NK-92 (cell line): ENCODE results near the gene SLC6A12.

Experiments
- DNase-seq: peaks from one replicate; lab custom pipeline; 2025; ENCODE audit not compliant: unreplicated experiment; lab: John Stamatoyannopoulos, UW

The SLC6A12 gene

DNA sequence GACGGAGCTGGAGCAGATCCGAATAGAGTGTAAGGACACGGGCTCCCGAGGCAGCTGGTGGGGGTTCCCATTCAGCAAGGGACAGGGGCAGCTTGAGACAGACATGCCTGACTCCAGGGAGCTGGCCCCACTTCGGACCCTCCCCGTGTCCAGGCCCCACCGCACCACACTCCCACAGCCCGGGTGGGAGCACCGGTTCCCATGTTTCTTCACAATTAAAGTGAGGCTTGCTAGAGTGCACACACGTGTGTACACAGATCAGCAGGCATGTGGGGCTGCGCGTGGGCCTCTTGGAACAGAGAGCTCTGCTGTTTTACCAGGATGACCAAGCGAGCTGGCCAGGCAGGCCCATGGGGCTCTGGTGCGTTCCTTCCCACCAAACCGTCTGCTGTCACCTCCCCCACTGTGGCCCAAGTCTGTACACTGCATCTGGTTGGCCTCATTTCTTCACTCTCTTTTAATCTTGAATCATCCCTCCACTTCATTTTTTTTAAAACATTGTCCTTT lies 48.0 kb downstream of the SLC6A12 start:
- DNase-seq = no peak

DNA sequence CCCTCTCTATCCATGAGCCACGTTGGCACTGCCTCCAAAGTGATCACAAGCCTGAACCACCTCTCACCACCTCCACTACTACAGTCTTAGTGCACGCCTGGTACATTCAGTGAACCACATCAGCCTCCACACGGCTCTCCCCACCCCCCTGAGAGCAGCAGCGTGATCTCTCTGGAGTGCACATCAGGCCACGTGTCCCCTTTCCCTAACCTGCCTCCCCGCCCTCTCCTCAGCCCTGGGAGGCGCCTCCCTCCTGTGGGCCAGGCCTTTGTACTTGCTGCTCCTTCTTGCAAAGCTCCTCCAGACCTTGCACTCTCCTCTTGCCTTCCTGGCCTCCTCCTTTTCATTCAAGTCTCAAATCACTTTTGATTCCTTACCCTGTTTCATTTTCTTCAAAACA lies 49.8 kb downstream of the SLC6A12 start:
- DNase-seq = no peak

DNA sequence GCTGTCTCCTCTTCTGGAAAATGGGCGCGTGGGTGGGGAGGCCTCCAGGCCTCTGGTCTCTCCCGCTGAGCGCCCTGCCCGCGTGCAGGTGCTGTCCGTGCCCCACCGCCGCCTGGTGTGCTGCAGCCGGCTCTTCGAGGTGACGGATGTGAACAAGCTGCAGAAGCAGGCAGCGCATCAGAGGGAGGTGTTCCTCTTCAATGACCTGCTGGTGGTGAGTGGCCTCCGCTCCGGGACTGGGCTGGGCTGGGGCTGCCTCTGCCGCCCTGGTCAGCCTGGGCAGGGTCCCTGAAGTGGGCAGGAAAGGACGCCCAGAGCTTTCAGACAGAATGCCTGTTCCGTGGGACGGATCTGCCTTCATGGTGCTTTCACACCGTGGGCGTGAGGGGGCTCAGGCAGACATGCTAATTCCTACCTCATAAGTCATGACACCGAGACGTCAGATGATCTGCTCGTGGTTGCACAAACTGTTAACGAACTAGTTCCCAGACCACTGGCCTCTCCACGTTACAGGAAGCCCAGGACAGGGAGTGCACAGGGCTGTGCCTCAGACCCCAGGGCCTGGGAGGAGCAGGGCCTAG lies 50.5 kb downstream of the SLC6A12 start:
- DNase-seq = no peak

DNA sequence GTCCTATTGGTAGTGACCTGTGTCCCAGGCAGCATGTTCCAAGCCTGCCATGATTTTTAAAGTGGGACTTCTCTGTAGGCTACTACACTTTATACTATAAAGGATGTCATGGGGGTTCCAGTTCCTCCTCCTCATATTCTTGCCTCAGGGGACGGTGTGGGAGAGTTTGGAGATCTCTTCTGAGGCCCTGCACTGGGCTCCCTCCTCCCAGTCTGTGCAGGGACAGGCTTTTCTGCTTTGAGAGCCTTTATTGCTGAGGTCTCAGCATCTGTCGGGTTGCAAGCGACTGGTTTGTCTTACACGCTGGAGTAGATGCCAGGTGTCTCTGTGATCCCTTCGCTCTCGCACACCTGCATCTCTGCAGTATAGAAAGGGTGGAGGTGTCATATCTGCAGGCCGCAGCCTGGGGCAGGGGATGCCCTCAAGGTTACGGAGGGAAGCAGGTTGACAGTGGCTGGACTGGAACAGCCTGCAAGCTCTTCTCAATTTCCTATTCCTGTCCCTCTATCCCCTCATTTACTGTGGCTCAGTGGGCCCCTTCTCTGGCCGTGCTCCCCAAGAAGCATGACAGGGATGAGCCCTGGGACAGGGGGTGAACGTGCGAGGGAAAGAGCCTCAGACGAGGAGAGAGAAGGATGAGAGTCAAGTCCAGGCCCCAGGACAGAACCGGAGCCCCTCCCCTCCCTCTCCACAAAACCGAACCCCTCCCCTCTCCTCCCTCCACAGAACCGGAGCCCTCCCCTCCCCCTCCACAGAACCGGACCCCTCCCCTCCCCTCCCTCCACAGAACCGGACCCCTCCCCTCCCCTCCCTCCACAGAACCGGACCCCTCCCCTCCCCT lies 51.3 kb downstream of the SLC6A12 start:
- no peak for DNase-seq

DNA sequence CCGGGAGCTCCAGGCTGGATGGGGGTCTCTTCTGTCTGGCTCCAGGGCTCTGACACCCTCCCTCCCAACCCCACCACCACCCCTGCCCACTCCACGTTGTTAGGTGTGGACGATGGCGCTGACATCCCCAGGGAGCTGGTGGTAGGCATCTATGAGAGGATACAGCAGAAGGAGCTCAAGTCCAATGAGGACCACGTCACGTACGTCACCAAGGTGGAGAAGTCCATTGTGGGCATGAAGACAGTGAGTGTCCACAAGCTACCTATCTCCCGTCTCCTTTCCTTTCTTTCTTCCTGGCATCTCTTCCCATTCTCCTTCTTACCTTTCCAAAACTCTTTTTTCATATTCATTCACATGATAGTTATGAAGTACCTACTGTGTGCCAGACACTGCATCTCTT lies 52.1 kb downstream of the SLC6A12 start:
- no peak for DNase-seq

DNA sequence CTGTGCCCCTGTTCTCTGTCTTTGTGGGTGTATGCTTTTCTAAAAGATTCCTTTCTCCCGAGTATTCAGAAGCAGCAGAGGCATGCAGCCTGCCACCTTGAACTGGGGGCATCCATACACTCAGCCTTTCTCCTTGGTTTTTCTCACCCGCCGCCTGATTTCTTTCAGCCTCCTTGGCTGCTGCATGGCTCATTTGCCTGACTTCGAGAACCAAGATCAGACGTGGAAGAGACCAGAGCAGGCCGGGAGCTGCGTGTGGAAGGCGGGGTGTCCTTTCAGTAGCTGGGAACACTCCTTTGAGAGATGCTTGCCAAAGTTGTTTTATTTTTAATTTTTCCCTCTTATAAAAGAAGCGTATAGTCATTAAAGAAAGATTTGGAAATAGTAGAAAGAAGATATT lies 53.1 kb downstream of the SLC6A12 start:
- no peak for DNase-seq

DNA sequence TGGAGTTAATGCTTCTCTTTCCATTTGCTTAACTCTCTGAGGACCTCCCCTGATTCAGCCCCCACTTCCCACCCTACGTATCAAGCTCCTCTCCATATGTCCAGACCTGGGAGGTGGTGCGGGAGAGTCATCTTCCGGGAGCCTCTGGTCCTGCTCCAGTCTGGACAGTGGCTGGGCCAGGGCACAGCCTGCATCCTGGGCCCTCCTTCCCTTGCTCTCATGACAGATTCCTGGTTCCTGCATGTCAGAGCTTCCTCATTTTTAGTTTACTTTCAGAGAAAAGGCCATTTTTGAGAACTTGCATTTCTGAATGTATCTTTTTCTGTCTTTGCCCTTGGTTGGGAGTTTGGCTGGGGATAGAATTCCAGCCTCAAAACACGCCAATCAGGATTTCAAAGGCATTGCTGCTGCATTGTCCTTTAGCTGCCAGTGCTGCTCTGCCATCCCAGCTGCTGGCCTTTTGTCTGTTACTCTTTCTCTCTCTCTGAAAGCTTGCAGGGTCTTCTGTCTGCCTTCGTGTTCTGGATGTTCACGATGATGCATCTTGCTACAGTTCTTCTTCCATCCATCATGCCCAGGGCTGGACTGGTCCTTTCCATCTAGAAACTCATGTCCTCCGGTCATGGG lies 54.7 kb downstream of the SLC6A12 start:
- no peak for DNase-seq

DNA sequence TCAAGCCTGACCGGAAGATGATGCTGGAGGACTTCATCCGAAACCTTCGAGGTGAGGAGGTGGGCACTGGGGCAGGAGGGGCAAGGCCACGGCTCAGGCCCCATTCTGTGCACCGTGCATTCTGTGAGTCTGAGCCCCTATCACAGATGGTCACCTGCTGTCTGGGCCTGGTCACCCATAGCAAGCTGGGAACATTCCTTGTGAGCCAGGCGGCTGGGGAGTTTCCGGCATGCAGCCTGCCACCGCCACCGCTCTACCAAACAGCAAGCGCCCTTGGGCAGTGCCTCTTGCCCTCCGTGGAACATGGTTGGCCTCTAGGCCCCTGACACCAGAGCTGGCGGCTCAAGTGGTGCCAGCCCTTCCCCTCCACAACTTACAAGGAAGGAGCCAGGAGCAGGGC lies 56.3 kb downstream of the SLC6A12 start:
- DNase-seq = no peak

DNA sequence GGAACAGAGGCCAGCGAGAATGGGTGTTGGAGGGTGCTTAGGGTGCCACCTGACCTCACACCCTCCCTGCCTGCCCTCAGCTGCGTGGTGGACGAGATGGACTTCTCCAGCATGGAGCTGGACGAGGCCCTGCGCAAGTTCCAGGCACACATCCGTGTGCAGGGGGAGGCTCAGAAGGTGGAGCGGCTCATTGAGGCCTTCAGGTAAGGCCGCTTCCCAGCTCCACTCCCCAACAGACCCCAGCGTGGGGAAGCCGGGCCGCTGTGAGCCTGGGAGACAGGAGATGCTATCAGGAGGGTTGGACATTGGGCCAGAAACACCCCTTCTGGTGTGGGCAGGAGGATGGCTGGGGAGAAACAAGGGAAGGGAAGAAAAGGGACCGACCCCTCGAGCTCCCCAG lies 57.0 kb downstream of the SLC6A12 start:
- DNase-seq = no peak

DNA sequence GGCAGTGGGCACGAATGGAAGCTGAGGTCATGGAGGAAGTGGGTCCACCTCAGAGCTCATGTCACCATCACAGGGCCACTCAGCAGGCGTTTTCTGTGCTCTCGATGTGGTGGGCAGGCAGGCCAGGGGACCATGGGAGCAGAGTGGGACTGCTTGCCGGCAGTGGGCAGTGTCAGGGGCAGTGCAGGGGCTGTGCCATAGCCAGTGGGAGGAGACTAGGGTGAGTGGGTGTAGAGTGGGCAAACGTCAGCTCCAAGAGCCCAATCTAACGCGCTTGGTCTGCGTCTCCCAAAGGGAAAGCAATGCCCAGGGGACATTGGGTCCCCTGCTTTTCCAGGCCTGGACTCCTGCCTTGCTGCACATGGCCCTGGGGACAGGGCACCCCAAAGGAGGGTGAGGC lies 58.3 kb downstream of the SLC6A12 start:
- DNase-seq = no peak

DNA sequence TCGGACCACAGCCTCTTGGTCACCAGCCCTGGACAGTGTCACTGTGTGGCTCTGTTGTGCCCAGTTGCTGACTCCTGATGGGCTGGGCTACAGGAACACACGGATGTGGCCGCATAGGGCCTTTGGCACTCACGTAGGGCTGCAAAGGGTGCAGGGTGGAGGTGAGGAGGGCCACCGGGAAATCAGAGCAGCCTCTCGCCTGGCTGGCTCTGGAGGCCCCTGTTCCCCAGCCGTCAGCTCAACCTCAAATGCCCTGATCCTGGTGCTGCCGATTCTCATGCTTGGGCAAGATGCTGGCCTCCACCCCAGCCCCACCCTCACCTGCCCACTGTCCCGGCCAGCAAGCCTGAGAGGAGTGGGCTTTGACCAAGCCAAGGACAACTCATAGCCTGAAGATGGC lies 59.0 kb downstream of the SLC6A12 start:
- DNase-seq = no peak

DNA sequence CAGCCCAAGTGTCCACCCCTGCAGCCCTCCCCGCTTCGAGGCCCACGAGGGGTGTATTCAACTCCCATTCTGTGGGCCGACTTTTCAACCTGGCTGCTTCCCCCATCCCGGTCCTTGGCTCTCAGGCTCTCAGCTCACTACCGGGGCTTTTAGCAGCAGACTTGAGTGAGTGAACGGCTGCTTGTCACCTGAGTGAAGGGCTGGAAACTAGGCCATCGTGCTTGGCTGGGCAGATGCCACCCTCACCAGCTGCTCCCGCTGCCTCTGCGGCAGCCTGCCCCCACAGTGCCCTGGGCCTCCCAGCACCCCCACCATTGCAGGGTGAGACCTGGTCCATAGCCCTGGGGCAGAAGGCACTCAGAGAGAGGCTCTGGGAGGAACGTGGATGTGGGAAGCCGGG lies 59.9 kb downstream of the SLC6A12 start:
- no peak for DNase-seq

DNA sequence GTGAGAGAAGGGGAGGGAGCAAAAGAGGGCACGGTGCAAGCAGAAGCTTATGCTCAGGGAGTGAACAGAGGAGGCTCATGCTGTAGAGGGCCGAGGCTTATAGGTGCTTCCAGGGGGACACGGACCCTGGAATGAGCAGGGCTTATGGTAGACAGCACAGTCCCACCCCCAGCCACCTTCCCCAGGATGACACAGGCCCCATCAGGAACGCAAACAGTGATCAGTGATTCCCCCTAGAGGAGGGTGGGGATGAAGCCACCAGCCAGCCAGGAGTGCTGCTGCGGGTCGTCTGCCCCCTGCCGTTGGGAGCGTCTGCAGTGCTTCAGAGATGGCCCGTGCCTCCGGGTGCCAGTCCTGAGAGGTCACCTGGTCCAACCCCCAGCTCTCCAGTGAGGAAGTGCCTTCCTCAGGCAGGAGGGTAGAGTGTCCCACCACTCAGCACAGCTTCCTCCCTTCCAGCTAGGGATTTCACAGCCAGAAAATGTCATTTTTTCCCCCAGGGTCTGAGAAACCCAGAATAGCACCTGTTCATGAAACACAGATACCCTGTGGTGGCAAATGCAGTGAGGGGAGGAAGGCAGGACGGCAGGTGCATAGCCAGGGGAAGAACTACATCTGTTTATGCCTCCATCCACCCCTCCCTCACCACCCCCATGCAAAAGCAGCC lies 60.7 kb downstream of the SLC6A12 start:
- DNase-seq = no peak

DNA sequence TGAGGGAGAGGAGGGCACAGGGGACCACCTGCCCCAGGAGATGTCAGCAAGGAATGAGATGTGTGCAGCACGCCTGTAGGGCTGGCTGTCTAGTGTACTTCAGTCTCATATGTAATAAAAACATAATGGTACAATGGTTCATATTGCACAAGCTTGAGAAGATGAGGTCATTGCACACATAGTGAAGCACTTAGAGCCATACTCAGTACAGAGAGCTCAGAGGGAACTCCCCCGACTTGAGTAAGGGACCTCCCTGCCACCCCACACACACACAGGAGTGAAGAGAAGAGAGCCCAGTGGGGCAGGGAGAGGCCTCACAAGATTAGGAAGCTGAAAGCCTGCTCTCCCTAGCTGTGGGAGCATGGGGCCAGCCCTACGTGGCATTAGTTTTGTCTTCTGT lies 61.5 kb downstream of the SLC6A12 start:
- DNase-seq = no peak

DNA sequence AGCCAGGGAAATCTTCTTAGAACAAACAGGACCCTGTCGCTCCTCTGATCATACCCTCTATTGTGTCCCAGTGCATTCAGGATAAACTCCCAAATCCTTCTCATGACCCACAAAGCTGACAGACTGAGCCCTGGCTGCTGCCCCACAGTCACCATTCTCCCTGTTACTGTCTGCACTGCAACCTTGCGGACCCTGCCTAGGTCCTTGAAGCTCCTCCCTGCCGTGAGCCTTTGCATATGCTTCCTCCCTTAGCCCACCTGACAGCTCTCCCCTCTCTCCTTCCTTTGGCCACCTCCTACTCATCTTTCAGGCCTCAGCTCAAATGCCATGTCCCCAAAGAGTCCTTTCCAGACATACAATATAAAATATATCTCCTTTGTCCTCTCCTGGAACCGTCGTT lies 62.4 kb downstream of the SLC6A12 start:
- no peak for DNase-seq

DNA sequence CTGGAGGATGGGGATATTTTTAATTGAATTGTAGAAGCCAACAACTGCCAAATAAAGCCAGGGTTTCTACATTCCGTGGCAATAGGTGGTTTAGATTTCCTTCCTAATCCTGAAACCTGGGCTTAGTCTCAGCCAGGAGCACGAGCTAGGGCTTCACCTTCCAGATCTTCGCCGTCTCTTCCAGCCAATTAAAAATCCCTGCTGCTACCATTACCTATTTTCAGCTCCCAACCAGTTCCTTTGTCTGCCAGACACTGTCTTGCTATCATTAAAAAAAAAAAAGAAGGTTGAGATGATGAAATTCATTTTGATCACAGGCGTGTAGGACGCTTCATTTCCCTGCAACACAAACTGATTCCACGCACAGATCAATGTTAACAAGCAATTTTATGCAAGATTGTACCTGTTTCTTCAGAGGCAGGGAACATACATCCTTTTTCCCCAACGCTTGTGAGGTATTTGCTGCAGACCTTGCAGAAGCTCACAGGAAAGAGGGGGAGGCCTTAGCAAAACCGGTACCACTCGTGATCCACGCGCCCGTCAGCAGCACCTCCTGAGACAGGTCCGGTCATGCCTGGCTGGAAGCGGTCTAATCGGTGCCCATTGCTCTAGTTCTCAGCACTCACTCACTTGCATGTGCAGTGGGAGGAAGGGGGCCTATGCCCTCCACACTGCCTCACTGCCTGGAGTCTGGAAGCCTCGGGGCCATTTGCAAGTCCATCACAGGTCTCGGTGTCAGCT lies 65.1 kb downstream of the SLC6A12 start:
- no peak for DNase-seq

DNA sequence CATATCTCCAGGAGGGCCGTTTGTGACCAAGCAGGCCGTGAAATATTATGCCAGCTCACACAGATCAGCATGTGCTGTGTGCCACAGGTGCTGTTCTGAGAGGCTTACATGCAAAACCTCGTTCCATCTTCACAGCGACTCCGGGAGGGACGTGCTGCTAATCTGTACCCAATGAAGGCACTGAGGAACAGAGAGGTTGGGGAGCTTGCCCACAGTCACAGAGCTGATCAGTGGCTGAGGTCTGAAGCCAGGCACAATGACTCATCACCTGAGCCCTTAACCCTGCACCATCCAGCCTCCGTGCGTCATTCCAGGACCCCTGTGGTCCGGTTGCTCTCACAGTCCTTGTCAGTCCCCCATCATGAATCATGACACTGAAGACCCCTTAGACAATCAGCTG lies 66.7 kb downstream of the SLC6A12 start:
- DNase-seq = no peak

DNA sequence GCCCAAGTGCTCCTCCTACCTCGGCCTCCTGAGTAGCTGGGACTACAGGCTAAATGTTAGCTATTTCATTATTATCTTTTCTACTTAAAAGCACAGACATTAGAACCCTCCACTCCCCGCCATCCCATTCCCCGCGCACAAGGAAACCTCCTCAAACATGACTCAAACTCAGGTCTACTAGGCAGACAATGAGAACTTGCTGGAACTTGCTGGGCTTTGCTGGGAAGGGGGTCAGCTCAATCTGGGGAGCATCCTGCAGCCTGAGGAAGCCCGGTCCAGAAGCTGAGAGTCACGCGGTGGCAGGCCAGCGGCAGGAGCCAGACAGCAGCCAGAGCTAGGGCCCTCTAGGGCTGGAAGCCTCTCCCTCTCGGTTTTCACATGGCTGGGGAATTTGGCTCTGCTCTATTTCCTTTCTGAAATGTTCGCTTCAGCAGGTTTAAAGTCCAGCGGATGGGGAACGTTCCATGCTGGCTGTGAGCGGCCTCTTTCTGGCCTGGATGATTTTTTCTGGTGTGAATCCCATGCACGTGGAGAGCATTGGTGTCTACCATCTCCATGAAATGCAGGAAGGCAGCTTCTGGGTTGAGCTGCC lies 68.5 kb downstream of the SLC6A12 start:
- no peak for DNase-seq

DNA sequence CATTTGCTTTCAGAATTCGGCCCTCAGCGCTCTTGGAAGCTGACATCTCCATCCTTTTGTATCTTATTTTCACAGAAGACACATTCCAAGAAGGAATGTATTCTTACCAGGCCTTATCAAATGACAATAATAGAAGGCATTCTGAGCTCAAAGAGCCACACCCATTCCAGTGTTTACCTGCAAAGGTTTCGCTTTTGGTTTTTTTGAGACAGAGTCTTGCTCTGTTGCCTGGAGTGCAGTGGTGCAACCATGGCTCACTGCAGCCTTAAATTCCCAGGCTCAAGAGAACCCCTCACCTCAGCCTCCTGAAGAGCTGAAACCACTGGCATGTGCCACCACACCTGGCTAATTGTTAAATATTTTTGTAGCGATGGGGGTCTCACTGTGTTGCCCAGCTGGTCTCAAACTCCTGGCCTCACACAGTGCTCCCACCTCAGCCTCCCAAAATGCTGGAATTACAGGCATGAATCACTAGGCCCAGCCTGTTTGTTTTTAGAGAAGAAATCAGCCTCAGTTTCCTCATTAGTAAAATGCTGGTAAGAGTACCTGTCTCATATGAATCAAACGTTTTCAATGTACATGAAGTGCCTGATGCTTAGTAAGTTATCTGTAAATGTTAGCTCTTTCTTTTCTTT lies 69.2 kb downstream of the SLC6A12 start:
- no peak for DNase-seq

DNA sequence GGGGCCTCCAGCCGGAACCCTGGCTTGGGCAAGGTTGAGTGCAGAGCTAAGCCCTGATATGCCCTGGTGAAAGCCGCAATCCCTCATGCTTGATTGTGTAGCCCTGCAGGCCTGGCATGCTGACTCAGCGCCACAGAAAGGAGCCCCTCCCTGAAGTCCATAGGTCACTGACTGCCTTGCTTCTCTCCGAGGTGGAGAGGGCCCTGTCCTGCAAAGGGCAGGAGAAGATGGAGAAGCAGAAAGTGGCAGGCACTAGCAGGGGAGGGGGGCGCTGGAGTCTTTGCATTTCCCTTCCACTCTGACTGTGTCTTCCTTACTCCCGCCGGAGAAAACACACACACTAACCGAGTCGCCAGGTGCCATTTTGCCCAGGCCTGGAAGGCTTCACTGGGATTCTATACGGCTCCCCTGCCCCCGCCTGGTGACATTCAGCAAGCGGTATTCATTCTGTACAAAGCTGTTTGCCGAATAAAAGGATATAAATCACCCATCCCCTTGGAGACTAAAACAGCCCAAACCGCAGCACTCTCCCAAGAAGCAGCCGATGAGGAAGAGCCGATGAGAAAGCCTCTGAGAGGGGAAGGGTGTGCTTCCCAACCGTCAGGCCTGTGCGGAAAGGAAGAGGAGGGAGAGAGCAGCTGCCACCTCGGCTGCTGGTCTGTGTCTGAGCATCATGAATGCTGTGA lies 69.8 kb downstream of the SLC6A12 start:
- DNase-seq = no peak
